Bone marrow (tissue), 2 donors: ENCODE results near the gene MATK.

Experiments
- DNase-seq, 2 donors: peaks; one replicate each; lab custom pipeline; 2025; lab: John Stamatoyannopoulos, UW

The MATK gene

GRCh38 chr19:3788996-3789778 lies 3.0 kb upstream of the MATK start:
- DNase-seq, result no peak

GRCh38 chr19:3785451-3785937 lies 687 bp downstream of the MATK start:
- DNase-seq, result no peak

GRCh38 chr19:3784607-3785450 lies 1.4 kb downstream of the MATK start:
- DNase-seq, result no peak

- no peak for DNase-seq
Observed at GRCh38 chr19:3783660-3784584, 2.3 kb downstream of the MATK start.

- DNase-seq, result no peak
Observed at GRCh38 chr19:3782903-3783302, 3.3 kb downstream of the MATK start.

- DNase-seq, result no peak
Observed at GRCh38 chr19:3782330-3782729, 3.9 kb downstream of the MATK start.

GRCh38 chr19:3781603-3782002 lies 4.6 kb downstream of the MATK start:
- no peak for DNase-seq

- no peak for DNase-seq
Observed at GRCh38 chr19:3780786-3781304, 5.3 kb downstream of the MATK start.

GRCh38 chr19:3778899-3779723 lies 7.1 kb downstream of the MATK start:
- no peak for DNase-seq

- DNase-seq, result no peak
Observed at GRCh38 chr19:3778104-3778867, 7.9 kb downstream of the MATK start.

GRCh38 chr19:3776479-3777040 lies 9.6 kb downstream of the MATK start:
- no peak for DNase-seq

- no peak for DNase-seq
Observed at GRCh38 chr19:3775831-3776230, 10.3 kb downstream of the MATK start.

GRCh38 chr19:3775374-3775711 lies 10.8 kb downstream of the MATK start:
- DNase-seq, result no peak

- DNase-seq, result no peak
Observed at GRCh38 chr19:3774621-3775373, 11.4 kb downstream of the MATK start.

GRCh38 chr19:3773814-3774515 lies 12.2 kb downstream of the MATK start:
- DNase-seq, result no peak

- DNase-seq, result no peak
Observed at GRCh38 chr19:3771906-3772455, 14.2 kb downstream of the MATK start, which contains the start of gene RAX2. RAX2 (minus strand) TSS chr19:3772228; CDS start chr19:3771742, 486 bp downstream.

GRCh38 chr19:3771000-3771905 lies 14.9 kb downstream of the MATK start:
- DNase-seq, result no peak
